WTC11 (cell line): ENCODE measurements around the gene RETREG1. TPM values are rescaled to one million over a fixed set of nuclear protein-coding genes. Genes with fewer than 3 reads are reported as not detected.

Source experiments
- ATAC-seq: fragments of 200-7000 bp; cut with Tn5 transposase; 2 replicates; pipeline ENCODE4 v1.10.0; 2021; ENCODE audit warnings: mild to moderate bottlenecking, moderate library complexity
- CTCF ChIA-PET: fragments of 300-600 bp; sonication (Branson Sonifier 250); formaldehyde crosslinking; loops from one replicate; lab custom pipeline; 2021; ENCODE audit warnings: antibody characterized with exemption; lab: Charles Lee
- POLR2A ChIA-PET: fragments of 350-600 bp; sonication (Branson Sonifier 250); formaldehyde crosslinking; loops from one replicate; lab custom pipeline; 2021; ENCODE audit warnings: antibody characterized with exemption; lab: Charles Lee
- DNase-seq: peaks from one replicate; pipeline ENCODE4 v3.0.0; 2021; ENCODE audit warnings: low spot score
- H3K27ac Mint-ChIP-seq: 2 replicates; pipeline ENCODE4 v1.8.0; 2021; ENCODE audit warnings: mixed read lengths
- H3K27me3 Mint-ChIP-seq: 2 replicates; pipeline ENCODE4 v1.8.0; 2021; ENCODE audit warnings: low read depth, mild to moderate bottlenecking, moderate library complexity, mixed read lengths
- H3K36me3 Mint-ChIP-seq: 2 replicates; pipeline ENCODE4 v1.8.0; 2021; ENCODE audit warnings: mixed read lengths
- H3K4me1 Mint-ChIP-seq: 2 replicates; pipeline ENCODE4 v1.8.0; 2022; ENCODE audit warnings: mixed read lengths
- H3K4me3 Mint-ChIP-seq: 2 replicates; pipeline ENCODE4 v1.8.0; 2021; ENCODE audit warnings: mild to moderate bottlenecking, moderate library complexity, mixed read lengths
- H3K9me3 Mint-ChIP-seq: 2 replicates; pipeline ENCODE4 v1.8.0; 2021; ENCODE audit warnings: mixed read lengths
- AR ChIP-seq: fragments of 250-450 bp; sonication (Bioruptor Pico); IDR thresholded peaks from 2 replicates; pipeline ENCODE4 v1.9.0; 2021; ENCODE audit warnings: mild to moderate bottlenecking
- ARID4B ChIP-seq: sonication (generic); formaldehyde crosslinking; IDR thresholded peaks from 2 replicates; pipeline ENCODE4 v1.8.0; 2023; ENCODE audit warnings: missing genetic modification reagents, mild to moderate bottlenecking, borderline replicate concordance
- ELF4 ChIP-seq: sonication (generic); formaldehyde crosslinking; IDR thresholded peaks from 2 replicates; pipeline ENCODE4 v1.8.1; 2022; ENCODE audit warnings: low read depth, mild to moderate bottlenecking, moderate library complexity, missing genetic modification reagents
- FOXK1 ChIP-seq: sonication (generic); formaldehyde crosslinking; IDR thresholded peaks from 2 replicates; pipeline ENCODE4 v1.8.0; 2022; ENCODE audit warnings: mild to moderate bottlenecking, moderate library complexity, missing genetic modification reagents
- HMGA2 ChIP-seq: fragments of 250-450 bp; sonication (Bioruptor Pico); IDR thresholded peaks from 2 replicates; pipeline ENCODE4 v1.4.0; 2021; ENCODE audit warnings: mild to moderate bottlenecking, moderate library complexity
- KAT7 ChIP-seq: sonication (generic); formaldehyde crosslinking; IDR thresholded peaks from 2 replicates; pipeline ENCODE4 v1.8.1; 2023; ENCODE audit warnings: missing genetic modification reagents, mild to moderate bottlenecking, borderline replicate concordance
- MAX ChIP-seq: sonication (generic); formaldehyde crosslinking; IDR thresholded peaks from 2 replicates; pipeline ENCODE4 v1.8.0; 2022; ENCODE audit warnings: mild to moderate bottlenecking, missing genetic modification reagents
- MLX ChIP-seq: sonication (generic); formaldehyde crosslinking; IDR thresholded peaks from 2 replicates; pipeline ENCODE4 v1.8.1; 2023; ENCODE audit warnings: mild to moderate bottlenecking, missing genetic modification reagents, moderate library complexity
- NFATC4 ChIP-seq: fragments of 250-450 bp; sonication (Bioruptor Pico); IDR thresholded peaks from 2 replicates; pipeline ENCODE4 v1.9.0; 2021; ENCODE audit warnings: mild to moderate bottlenecking
- NR2C2 ChIP-seq: sonication (generic); formaldehyde crosslinking; IDR thresholded peaks from 2 replicates; pipeline ENCODE4 v1.8.0; 2022; ENCODE audit warnings: mild to moderate bottlenecking, missing genetic modification reagents
- RELA ChIP-seq: sonication (generic); formaldehyde crosslinking; IDR thresholded peaks from 2 replicates; pipeline ENCODE4 v1.8.1; 2022; ENCODE audit warnings: missing genetic modification reagents, mild to moderate bottlenecking, borderline replicate concordance
- SMAD4 ChIP-seq: sonication (generic); formaldehyde crosslinking; IDR thresholded peaks from 2 replicates; pipeline ENCODE4 v1.8.0; 2022; ENCODE audit warnings: mild to moderate bottlenecking, missing genetic modification reagents
- SOX15 ChIP-seq: fragments of 250-450 bp; sonication (Bioruptor Pico); IDR thresholded peaks from 2 replicates; pipeline ENCODE4 v1.9.0; 2021; ENCODE audit warnings: mild to moderate bottlenecking
- SP1 ChIP-seq: sonication (generic); formaldehyde crosslinking; conservative IDR thresholded peaks from 2 replicates; pipeline ENCODE4 v1.8.1; 2022; ENCODE audit warnings: missing genetic modification reagents
- TP53 ChIP-seq: sonication (generic); formaldehyde crosslinking; IDR thresholded peaks from 2 replicates; pipeline ENCODE4 v1.8.1; 2023; ENCODE audit warnings: mild to moderate bottlenecking, missing genetic modification reagents
- ZBTB43 ChIP-seq: sonication (generic); formaldehyde crosslinking; IDR thresholded peaks from 2 replicates; pipeline ENCODE4 v1.8.1; 2023; ENCODE audit warnings: mild to moderate bottlenecking, missing genetic modification reagents
- ZMAT4 ChIP-seq: fragments of 250-450 bp; sonication (Bioruptor Pico); IDR thresholded peaks from 2 replicates; pipeline ENCODE4 v1.9.0; 2021; ENCODE audit warnings: mild to moderate bottlenecking
- ZNF121 ChIP-seq: sonication (generic); formaldehyde crosslinking; IDR thresholded peaks from 2 replicates; pipeline ENCODE4 v1.8.0; 2023; ENCODE audit warnings: missing genetic modification reagents
- ZNF396 ChIP-seq: fragments of 250-450 bp; sonication (Bioruptor Pico); IDR thresholded peaks from 2 replicates; pipeline ENCODE4 v1.8.0; 2021; ENCODE audit warnings: mild to moderate bottlenecking, moderate library complexity, borderline replicate concordance
- total RNA-seq: library from RNA; stranded (reverse); gene quantifications from 3 replicates; pipeline ENCODE4 v1.2.3, GENCODE V29; 2021

RETREG1 gene
- total RNA-seq, 1 experiment from 2014 or later, result 2.2 TPM

- TF ChIP-seq ZNF121 (CRISPR knock-in tag) (no peak), SMAD4 (no peak), MAX (CRISPR knock-in tag) (no peak), MLX (no peak), SP1 (CRISPR knock-in tag) (no peak), SOX15 (CRISPR knock-in tag) (no peak), NR2C2 (CRISPR knock-in tag) (no peak), ELF4 (CRISPR knock-in tag) (no peak), RELA (CRISPR knock-in tag) (no peak), ARID4B (CRISPR knock-in tag) (no peak), TP53 (no peak), ZNF396 (CRISPR knock-in tag) (no peak), HMGA2 (CRISPR knock-in tag) (no peak), FOXK1 (CRISPR knock-in tag) (no peak)
Observed at GRCh38 chr5:16525651-16526050, 91.1 kb downstream of the RETREG1 start (continued).

GRCh38 chr5:16524286-16524685 is 92.5 kb downstream of the RETREG1 start:
- ATAC-seq, result no peak
- no peak for DNase-seq
- CTCF ChIA-PET, result no interaction called here

More at GRCh38 chr5:16524286-16524685, 92.5 kb downstream of the RETREG1 start:
- Mint-ChIP-seq H3K27ac (no peak overlapping the region), H3K4me3 (no peak overlapping the region), H3K36me3 (no peaks in the 10 kb centered on the region), H3K9me3 (no peaks in the 10 kb centered on the region), H3K4me1 (no peaks in the 10 kb centered on the region), H3K27me3 (no peaks in the 10 kb centered on the region; the same call in 1 of the 2 replicates)
- TF ChIP-seq NFATC4 (no peak), KAT7 (no peak), ZBTB43 (CRISPR knock-in tag) (no peak), ZMAT4 (CRISPR knock-in tag) (no peak), AR (CRISPR knock-in tag) (no peak)
- POLR2A ChIA-PET, result no interaction called here
